GM18511 (cell line): ENCODE measurements around the gene GNA12.

Experiments used
- ATAC-seq: cut with Tn5 transposase; IDR thresholded peaks from one replicate; pipeline ENCODE4 v1.9.1; 2021; ENCODE audit warnings: mild to moderate bottlenecking, moderate library complexity; ENCODE audit not compliant: unreplicated experiment

GNA12 gene

DNA sequence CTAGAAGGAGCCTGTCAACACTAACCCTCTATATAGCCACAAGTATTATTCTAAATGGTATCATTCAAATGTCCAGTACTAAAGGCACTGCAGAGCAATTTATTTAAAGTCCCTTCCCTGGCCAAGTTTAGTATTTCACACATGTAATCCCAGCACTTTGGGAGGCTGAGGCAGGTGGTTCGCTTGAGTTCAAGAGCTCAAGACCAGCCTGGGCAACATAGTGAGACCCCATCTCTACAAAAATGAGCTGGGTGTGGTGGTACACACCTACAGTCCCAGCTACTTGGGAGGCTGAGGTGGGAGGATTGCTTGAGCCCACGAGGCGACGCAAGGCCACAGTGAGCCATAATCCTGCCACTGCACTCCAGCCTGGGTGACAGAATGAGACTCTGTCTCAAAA lies 3.6 kb downstream of the GNA12 start:
- no peak for ATAC-seq

DNA sequence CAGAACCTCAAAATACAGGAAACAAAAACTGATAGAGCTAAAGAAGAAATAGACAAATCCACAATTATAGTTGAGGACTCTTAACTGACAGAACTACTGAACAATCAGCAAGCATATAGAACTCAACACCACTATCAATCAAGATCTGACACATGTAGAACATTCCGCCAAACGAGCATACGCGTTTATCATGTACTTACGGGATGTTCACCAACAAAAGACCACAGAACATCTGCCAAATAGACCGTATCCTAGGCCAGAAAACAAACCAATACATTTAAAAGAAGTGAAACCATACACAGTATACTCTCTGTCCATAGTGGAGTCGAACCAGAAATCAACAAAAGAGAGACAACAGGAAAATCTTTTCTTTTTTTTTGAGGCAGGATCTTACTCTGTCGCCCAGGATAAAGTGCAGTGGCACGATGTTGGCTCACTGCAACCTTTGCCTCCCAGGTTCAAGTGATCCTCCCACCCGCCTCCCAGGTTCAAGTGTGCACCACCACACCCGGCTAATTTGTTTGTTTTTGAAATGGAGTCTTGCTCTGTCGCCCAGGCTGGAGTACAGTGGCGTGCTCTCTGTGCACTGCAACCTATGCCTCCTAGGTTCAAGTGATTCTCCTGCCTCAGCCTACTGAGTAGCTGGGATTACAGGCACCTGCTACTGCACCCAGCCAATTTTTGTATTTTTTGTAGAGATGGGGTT lies 5.1 kb downstream of the GNA12 start:
- ATAC-seq, result peak; percentile 70

DNA sequence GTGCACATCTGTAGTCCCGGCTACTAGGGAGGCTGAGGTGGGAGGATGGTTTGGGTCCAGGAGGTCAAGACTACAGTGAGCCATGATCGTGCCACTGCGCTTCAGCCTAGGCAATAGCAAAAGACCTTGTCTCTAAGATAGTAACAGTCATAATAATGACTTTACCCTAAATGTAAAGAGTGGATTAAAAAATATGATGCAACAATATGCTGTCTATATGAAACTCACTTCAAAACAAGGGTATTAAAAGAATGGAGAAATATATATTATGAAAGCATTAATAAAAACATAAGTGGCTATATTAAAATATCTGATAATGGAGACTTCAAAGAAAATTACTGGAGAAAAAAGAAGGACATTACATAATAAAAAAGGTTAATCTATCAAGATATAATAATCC lies 5.7 kb downstream of the GNA12 start:
- no peak for ATAC-seq

DNA sequence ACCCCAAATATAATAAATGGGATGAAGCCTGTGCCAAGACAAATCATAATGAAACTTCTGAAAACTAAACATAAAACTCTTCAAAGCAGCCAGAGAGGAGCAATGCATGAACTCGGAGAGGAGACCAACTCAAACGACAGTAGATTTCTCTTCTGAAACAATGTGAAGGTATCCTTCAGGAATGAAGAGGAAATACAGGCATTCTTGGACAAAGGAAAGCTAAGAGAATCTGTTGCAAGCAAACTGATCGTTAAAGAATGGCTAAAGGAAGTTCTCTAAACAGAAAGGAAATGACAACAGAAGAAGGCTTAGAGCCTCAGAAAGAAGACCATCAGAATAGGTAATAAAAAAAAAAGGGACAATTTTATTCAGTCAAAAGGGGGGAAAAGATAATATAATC lies 6.6 kb downstream of the GNA12 start:
- no peak for ATAC-seq

DNA sequence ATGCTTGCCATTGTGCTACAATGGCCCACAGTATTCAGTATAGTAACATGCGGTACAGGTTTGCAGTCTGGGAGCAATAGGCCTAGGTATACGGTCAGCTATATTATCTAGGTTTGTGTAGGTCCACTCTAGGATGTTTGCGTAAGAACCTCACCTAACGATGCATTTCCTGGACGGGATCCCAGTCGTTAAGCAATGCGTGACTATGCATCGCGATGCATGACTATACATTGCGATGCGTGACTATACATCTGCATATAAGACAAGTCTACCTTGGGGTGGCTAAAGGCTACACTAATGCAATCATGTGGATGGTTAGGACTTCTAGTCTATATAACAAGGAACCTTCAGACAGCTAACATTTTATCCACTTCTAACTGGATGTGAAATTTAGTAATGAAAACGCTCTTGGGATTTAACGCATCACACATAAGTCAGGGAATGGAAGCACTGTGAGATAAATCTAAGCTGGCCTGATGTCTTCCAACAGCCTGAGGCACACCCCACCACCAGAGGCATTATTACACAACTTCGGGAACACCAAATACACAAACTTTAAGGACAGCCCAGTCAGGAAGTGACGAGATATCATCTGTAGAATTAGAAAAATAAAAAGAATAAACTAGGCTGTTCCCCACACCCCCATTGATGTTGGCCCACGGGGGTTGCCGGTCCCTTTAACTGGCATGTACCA lies 9.2 kb downstream of the GNA12 start:
- ATAC-seq, result no peak

DNA sequence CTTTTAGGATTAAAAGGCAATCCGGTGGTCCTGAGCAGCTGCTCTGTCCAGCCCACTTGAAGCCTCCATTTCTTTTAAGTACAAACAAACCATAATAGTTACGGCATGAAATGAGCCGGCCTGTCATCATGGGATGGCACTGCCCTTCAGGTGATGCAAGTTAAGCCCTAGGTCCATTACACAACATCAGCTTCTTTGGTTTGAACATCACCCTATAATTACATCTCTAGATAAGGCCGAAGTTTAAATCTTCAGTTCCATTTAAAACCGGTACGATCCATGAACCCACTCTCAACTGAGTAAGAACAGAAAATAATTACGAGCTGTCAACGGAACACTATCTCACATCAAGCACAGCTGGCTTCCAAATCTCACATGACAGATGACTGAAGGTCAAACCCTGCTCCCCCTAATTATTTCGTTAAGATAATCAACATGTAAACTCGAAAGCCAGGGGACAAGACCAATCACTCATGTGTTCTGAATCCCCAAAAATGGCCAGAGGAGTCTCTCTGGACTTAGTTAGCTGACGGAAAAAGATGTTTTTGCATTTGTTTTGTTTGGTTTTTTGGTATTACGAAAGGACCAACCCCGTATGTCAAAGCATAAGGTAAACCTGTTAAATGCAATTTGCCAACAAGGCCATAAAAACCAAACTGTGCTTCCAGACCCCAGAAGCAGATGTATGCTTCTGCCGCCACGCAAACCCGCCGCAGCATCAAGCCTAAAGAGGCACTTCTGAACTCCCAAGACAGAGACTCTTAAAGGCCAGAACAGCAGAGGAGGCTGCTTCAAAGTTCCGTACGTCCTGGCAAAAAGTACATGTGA lies 10.8 kb downstream of the GNA12 start:
- no peak for ATAC-seq

DNA sequence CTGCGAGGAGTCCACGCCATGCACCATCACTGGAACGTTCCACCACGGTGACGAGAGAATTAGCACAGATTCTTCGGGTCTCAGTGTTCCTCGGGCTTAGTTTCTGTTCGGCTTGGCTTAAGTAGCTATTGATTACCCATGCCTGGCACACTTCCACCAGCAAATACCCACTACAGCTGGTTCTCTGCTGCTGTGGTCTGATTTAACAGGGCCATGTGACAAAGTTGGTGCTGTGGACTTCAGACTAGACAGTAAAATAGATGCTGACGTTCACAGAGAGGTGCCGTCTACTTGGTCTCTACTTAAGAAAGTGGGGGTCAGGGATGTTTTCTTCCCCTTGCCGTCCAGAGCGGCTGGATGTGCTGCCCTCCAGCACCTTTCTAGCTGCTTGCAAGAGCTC lies 11.6 kb downstream of the GNA12 start:
- no peak for ATAC-seq

DNA sequence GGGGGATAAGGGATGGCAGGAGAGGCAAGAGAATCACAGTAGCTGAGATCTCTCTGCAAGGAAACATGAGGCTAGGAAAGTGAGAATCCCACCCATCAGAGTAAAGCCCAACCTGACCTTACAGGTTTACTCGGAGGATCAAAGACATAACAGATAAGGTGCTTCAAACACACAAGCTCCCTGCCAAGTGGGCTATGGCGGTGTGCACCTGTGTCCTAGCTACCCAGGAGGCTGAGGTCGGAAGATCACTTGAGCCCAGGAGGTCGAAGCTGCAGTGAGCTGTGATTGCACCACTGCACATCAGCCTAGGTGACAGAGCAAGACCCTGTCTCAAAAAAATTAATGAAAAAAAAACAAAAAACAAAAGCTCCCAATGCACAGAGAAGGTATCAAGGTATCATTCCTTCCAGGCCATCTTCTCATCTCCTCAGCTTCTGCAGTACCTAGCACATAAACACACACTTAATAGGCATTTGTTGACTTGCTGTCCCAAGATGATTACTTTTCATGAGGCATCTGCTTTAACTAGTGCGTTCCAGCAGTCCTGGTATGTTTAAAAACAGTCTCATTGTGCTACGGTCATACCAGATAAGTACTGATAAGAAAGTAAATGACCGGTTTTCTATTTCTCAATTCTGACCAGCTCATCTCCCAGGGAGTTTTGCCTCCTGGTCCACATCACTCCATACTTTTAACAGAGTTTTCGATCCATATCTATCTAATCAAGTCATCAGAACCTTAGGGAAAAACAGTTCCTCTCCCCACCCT lies 13.3 kb downstream of the GNA12 start:
- ATAC-seq, result no peak

DNA sequence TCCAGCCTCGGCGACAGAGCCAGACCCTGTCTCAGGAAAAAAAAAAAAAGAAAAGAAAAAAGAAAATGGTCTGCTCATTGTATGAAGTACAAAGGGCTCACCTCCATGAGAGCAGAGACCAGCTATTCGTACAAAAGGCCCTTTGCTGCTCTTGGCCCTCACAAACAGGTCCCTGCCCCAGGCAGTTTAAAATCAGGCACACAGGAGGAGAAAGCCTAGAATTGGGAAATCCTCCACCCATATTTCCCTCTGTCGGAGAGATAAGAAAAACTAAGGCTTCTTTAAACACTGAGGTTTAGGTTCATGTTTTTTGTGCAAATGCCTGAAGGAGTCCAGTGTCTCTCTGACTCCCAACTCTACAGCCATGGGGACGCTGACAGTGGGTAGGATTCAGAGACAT lies 15.1 kb downstream of the GNA12 start:
- no peak for ATAC-seq

DNA sequence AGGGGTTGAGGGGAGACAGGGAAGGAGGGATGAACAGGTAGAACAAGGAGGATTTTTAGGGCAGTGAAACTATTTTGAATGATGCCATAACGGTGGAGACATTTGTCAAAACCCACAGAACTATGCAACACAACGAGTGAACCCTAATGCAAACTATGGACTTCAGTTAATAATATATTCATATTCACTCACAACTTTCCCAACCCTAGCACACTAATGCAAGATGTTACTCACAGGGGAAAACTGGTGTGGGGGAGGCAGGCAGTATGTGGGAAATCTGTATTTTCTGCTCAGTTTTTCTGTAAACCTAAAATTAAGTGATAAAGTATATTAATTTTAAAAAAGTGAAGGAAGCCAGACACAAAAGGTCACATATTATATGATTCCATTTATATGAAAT lies 17.3 kb downstream of the GNA12 start:
- ATAC-seq, result no peak

DNA sequence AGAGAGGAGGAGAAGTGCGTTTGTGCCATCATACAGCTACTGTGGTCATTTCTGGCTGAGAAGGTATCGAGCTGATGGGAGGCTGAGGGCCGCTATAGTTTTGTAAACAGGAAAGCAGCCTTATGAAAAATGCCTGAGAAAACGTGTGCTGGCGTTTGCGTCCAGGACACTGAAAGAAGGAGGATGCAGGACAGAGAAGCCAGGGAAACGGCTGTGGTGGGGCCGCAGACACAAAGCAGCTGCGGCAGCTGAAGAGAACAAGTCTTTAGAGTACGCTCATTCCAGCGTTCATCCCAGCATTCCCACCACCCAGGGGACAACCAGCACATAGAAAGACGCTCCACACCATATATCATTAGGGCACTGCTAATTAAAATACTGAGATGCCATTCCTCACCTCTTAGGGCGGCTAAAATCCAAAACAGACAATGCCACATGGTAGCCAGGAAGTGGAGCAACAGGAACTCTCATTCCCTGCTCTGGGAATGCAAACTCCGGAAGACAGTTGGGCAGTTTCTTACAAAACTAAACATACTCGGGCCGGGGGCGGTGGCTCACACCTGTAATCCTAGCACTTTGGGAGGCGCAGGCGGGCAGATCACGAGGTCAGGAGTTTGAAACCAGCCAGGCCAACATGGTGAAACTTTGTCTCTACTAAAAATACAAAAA lies 18.4 kb downstream of the GNA12 start:
- no peak for ATAC-seq

DNA sequence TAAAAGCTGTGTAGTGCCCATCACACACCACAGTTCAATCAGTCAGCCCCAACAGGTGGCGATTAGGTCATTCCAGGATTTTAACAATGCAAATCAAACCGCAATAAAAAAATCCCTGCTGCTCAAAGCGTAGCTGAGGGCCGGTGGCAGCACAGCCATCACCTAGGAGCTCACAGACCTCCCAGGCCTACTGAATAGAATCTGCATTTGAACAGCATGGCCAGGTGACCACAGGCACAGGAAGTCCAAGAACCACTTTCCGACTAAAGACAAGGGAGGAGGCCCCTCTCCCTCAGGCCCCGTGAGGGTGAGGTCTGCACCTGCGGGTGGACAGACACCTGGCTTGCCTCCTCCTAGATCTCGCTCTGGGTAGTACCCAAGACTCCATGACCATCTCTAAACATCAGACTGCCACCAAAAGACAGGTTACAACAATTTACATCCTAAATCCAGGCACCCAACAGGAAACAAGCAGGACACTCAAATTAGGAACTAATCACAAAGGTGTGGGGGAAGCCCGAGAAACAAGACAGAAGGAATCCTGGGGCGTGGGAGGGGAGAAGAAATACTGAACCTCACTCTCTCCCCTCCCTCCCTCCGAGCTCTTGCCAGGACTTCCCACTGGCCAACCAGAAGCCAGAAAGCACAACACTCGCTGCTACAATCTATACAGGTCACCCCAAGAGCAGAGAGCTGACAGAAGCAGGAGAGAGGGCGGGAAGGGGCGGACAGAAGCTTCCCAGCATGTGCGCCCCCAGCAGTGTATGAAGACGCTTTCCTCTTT lies 19.2 kb downstream of the GNA12 start:
- ATAC-seq, result peak; percentile 80

DNA sequence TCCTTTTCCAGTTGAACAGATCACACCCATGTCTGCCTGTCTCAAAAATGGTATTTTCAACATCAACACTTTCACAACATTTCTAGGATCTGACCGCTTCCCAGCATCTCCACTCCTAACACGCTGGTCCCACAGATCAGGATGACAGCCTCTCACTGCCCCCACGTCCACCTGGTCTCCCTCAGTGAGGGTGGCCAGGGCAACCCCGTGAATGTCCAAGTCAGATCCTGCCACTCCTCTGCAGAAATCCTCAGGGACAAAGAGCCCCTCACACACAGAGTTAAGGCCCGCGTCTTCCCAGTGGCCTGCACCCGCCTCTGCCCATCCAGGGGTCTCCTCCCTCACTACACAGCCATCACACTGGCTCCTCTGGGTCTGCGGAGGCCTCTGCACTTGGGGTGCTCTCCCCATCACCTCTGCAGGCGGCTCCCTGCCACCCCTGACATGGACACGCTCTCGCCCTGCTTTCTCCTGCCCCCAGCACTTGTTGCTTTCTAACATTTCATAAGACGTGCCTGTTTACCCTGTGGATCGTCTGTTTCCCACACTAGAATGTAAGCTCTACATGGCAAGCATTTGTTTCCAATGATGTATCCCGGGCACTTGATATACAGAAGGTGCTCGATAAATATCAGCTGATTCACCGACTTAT lies 20.0 kb downstream of the GNA12 start:
- ATAC-seq, result no peak

DNA sequence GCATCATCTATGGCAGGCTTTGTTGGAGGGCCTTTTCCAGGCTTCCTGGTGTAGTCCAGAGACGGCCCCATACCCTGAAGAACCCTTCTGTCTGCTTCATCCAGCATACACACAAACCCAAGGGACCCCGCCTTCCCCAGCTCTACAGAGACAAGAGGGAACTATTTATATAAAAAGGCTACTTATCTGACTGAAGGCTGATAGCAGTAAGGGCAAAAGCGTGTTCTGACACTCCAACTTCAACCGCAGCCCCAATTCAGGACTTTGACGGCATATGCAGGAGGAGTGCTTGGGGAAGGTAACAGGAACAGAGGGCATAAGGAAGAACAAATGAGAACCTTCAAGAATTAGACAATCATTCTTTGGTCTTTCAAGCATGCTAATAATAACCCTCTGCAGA lies 21.0 kb downstream of the GNA12 start:
- no peak for ATAC-seq

DNA sequence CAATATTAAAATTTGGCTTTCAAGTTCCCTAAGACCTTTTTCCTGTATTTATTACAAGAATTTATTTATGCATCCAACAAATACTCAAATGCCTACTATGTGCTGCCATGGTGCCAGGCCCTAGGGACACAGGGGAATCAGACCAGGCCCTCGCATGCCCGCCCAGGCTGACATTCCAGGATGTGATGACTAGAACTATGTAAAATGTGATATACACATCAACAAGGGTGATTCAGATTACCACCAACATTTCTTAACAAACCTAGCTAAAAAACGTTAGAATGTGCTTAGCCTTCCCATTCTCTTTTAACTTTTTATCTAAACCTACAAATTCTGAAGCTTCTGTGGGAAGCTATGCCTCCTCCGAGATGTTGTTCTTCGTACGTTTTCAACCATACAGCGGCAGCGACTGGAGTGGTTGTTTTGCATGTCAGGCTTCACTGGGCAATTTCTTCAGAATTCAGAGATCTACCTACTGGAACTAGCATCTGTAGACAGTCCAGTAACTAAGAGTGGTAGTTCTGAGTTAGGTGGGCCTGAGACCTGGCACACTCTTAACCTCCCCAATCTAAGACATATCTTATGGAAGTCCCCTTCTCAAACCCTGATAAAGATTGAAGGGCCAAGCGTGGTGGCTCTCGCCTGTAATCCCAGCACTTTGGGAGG lies 22.1 kb downstream of the GNA12 start:
- ATAC-seq, result peak; percentile 41

DNA sequence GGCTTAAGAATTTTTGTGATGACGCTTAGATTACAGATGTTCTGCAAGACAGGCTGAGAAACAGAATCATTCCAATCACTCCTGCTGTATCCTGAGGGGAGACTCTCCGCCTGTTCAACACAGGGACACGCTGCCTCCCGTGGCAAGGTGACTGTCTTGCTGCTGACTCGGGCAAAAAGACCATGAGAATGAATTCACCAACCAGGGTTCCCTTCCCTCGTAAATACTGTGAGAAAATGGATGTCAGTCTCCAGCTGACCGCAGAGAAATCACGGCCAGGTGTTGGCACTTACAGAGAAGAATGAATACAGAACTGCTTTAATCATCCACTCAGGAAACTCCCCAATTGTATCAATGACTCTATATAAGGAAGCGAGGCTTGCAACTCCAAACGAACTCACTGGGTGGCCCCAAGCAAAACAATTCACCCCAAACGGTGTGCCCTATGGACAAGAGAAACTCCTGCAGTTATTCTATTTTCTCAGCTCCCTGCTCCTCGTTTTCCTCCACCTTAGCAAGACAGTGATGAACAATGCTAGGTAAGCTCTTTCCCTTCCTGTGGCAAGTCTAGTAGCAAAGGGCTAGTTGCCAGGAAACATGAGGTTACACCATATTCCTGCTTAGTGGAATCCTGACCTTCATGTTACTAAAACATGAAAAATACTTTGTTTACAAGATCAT lies 22.8 kb downstream of the GNA12 start:
- ATAC-seq, result no peak

DNA sequence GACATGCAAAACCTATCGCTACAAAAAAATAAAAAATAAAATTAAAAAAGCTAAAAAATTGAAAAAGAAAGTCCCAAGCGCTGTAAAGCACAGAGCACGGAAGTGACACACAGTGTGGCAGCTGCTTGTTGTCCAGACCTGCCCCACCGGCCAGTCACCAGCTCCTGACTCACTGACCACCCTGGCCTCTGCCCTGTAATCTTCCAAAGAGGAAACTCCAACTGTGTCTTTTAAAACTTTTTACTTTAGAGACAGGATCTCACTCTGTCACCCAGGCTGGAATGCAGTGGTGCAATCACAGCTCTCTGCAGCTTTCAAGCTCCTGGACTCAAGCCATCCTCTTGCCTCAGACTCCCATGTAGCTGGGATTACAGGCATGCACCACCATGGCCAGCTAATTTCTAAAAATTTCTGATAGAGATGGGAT lies 23.6 kb downstream of the GNA12 start:
- no peak for ATAC-seq

DNA sequence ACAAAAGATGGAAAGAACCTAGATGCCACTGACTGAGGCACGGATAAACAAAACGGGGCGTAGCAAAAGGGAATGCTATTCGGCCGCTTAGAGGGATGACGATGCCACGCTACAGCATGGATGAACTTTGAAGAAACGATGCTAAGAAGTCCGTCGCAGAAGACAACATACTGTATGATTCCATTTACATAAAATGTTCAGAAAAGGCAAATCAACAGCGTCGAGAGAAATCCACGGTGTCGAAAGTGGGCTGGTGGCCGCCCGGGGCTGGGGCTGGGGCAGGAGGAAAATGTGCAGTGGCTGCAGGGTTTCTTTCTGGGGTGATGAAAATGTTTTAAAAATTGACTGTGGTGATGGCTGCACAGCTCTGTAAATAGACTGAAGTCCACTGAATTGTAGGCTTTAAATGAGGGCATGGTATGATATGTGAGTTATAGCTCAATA lies 24.1 kb downstream of the GNA12 start:
- no peak for ATAC-seq
